Measurements from ENCODE around the gene THADA.

- TF ChIP-seq CTCF (IDR thresholded peaks at IDR 0.05; ENCODE audit: insufficient read depth, low read length): no peak
- TF ChIP-seq GABPA (IDR thresholded peaks at IDR 0.05; ENCODE audit: low read depth): no peak
- no peak for TF ChIP-seq REST (IDR thresholded peaks at IDR 0.05; ENCODE audit: insufficient replicate concordance, low read depth)
Measured at GRCh38 chr2:43318791-43319190, 277.0 kb downstream of the THADA start.

Measured in HL-60 (cell line).